Breast epithelium (tissue), 4 donors: ENCODE results near the gene VIM. TPM values are rescaled to one million over a fixed set of nuclear protein-coding genes. Genes with fewer than 3 reads are reported as not detected.

Experiments
- DNase-seq, 2 donors: peaks; one replicate each; pipeline ENCODE4 v3.0.0-alpha.2; 2019; ENCODE audit warnings: low spot score in 2 of 2
- H3K27ac ChIP-seq, 2 donors: fragments of 200-600 bp; sonication (generic) in 1 of 2; one replicate each; pipeline ENCODE4 v1.5.1; 2016 to 2019; ENCODE audit warnings: mild to moderate bottlenecking in 1 of 2
- H3K27me3 ChIP-seq, 2 donors: fragments of 200-600 bp; sonication (generic) in 1 of 2; one replicate each; pipeline versions ENCODE4 v1.5.1 to v1.6.0; 2017 to 2019; ENCODE audit warnings: control low read depth in 1 of 2, mild to moderate bottlenecking in 1 of 2
- H3K36me3 ChIP-seq: fragments of 200-600 bp; one replicate; pipeline ENCODE4 v1.5.1; 2019
- H3K4me1 ChIP-seq, 2 donors: fragments of 200-600 bp; sonication (generic); one replicate each; pipeline ENCODE4 v1.5.1; 2016 to 2019; ENCODE audit warnings: control low read depth in 1 of 2
- H3K4me3 ChIP-seq, 3 donors: fragments of 200-600 bp; sonication (generic); 1 replicate in 2 of 3; 2 replicates in 1 of 3; pipeline ENCODE4 v1.5.1; 2016 to 2019; ENCODE audit warnings: mild to moderate bottlenecking in 3 of 3, moderate library complexity in 2 of 3
- H3K9me3 ChIP-seq, 2 donors: fragments of 200-600 bp; sonication (generic) in 1 of 2; one replicate each; pipeline ENCODE4 v1.5.1; 2016 to 2019; ENCODE audit warnings: control low read depth in 1 of 2
- POLR2A ChIP-seq: fragments of 450-650 bp; IDR thresholded peaks from one replicate; pipeline ENCODE4 v1.6.1; 2016; ENCODE audit warnings: antibody characterized with exemption, mild to moderate bottlenecking, moderate library complexity
- POLR2AphosphoS5 ChIP-seq, 3 donors: sonication (generic); formaldehyde crosslinking; IDR thresholded peaks; one replicate each; pipeline ENCODE4 v1.6.1; 2017; ENCODE audit warnings: antibody characterized with exemption in 3 of 3
- intact Hi-C: fragments of 100-400 bp; cut with DNase I; formaldehyde crosslinking; loops from one replicate; pipeline ENCODE4 v1.15.1; 2023; ENCODE audit warnings: low total_unique reads
- total RNA-seq, 3 donors: library from RNA; depleted of rRNA; stranded (reverse); fragments of >200 nt; gene quantifications; one replicate each; pipeline ENCODE4 v1.1.0, GENCODE V29; 2016
- TF ChIP-seq, protein P1 (sequence below), 3 donors: fragments of 450-650 bp; IDR thresholded peaks; one replicate each; pipeline ENCODE4 v1.5.1; 2016 to 2017; ENCODE audit warnings: antibody characterized with exemption in 3 of 3, mild to moderate bottlenecking in 3 of 3, moderate library complexity in 3 of 3

VIM gene
- total RNA-seq, 3 donors from 2014 or later = 1,431 to 8,681 (median 2,067) TPM

GRCh38 chr10:17239345-17240085 lies 11.5 kb downstream of the VIM start:
- no peaks in the 10 kb centered on the region for H3K36me3 ChIP-seq
- H3K27me3 ChIP-seq = no peaks in the 10 kb centered on the region
- no peaks in the 10 kb centered on the region for H3K9me3 ChIP-seq
- no peak overlapping the region for H3K4me3 ChIP-seq
- DNase-seq = no peak
- intact Hi-C loops = no loop called here
- H3K4me1 ChIP-seq = no peaks in the 10 kb centered on the region
- peak overlapping the region; percentile 42 to 66 for H3K27ac ChIP-seq
- TF ChIP-seq POLR2A = no peak
- TF ChIP-seq, protein P1, sequence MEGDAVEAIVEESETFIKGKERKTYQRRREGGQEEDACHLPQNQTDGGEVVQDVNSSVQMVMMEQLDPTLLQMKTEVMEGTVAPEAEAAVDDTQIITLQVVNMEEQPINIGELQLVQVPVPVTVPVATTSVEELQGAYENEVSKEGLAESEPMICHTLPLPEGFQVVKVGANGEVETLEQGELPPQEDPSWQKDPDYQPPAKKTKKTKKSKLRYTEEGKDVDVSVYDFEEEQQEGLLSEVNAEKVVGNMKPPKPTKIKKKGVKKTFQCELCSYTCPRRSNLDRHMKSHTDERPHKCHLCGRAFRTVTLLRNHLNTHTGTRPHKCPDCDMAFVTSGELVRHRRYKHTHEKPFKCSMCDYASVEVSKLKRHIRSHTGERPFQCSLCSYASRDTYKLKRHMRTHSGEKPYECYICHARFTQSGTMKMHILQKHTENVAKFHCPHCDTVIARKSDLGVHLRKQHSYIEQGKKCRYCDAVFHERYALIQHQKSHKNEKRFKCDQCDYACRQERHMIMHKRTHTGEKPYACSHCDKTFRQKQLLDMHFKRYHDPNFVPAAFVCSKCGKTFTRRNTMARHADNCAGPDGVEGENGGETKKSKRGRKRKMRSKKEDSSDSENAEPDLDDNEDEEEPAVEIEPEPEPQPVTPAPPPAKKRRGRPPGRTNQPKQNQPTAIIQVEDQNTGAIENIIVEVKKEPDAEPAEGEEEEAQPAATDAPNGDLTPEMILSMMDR (IDR thresholded peaks at IDR 0.05) = no peak
- TF ChIP-seq POLR2AphosphoS5 (IDR thresholded peaks at IDR 0.05) = no peak

- no peak overlapping the region for H3K4me3 ChIP-seq
- no peak for TF ChIP-seq POLR2AphosphoS5 (IDR thresholded peaks at IDR 0.05)
- TF ChIP-seq, protein P1 (IDR thresholded peaks at IDR 0.05) = no peak
- TF ChIP-seq POLR2A = no peak
- intact Hi-C loops = no loop called here
- no peaks in the 10 kb centered on the region for H3K9me3 ChIP-seq
- H3K4me1 ChIP-seq = no peaks in the 10 kb centered on the region
- no peak for DNase-seq
- H3K36me3 ChIP-seq = no peaks in the 10 kb centered on the region
- no peaks in the 10 kb centered on the region for H3K27me3 ChIP-seq
- no peak overlapping the region for H3K27ac ChIP-seq
Observed at GRCh38 chr10:17240096-17240495, 12.1 kb downstream of the VIM start.

DNA sequence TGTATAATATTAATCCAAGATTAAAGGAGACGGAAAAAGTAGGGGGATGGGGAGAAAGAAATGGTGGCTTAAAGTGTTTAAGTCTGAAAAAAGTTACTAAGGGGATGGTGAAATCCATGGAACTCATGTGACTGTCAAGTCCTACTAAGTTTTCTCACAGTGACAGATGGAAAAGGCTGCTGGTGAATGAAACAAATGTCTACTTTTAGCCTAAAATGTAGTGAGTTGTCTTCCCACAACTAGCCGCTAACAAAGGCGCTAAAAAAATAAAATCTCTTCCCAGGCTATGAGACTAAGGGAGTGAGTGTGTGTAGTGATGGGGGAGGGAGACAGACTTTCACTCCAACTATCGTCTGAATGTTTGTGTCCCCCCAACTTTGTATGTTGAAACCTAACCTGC lies 12.6 kb downstream of the VIM start:
- Histone ChIP-seq H3K36me3 (no peaks in the 10 kb centered on the region), H3K4me3 (no peak overlapping the region), H3K27me3 (no peaks in the 10 kb centered on the region), H3K9me3 (no peaks in the 10 kb centered on the region), H3K27ac (no peak overlapping the region), H3K4me1 (no peaks in the 10 kb centered on the region)
- TF ChIP-seq, protein P1 (IDR thresholded peaks at IDR 0.05) = no peak
- no peak for TF ChIP-seq POLR2A
- TF ChIP-seq POLR2AphosphoS5 (IDR thresholded peaks at IDR 0.05) = no peak
- DNase-seq = no peak
- intact Hi-C loops = no loop called here

GRCh38 chr10:17241611-17242333 lies 13.7 kb downstream of the VIM start:
- H3K4me3 ChIP-seq = no peak overlapping the region
- H3K27me3 ChIP-seq = no peaks in the 10 kb centered on the region
- TF ChIP-seq, protein P1 (IDR thresholded peaks at IDR 0.05) = no peak
- no peak for TF ChIP-seq POLR2A
- TF ChIP-seq POLR2AphosphoS5 (IDR thresholded peaks at IDR 0.05) = no peak
- no peaks in the 10 kb centered on the region for H3K4me1 ChIP-seq
- no peak for DNase-seq
- intact Hi-C loops = no loop called here
- no peaks in the 10 kb centered on the region for H3K36me3 ChIP-seq
- no peak overlapping the region for H3K27ac ChIP-seq
- H3K9me3 ChIP-seq = no peaks in the 10 kb centered on the region

- H3K4me1 ChIP-seq = no peaks in the 10 kb centered on the region
- H3K4me3 ChIP-seq = no peak overlapping the region
- no peaks in the 10 kb centered on the region for H3K9me3 ChIP-seq
- H3K27me3 ChIP-seq = no peaks in the 10 kb centered on the region
- H3K27ac ChIP-seq = no peak overlapping the region
- intact Hi-C loops = no loop called here
- no peaks in the 10 kb centered on the region for H3K36me3 ChIP-seq
- TF ChIP-seq POLR2AphosphoS5 (IDR thresholded peaks at IDR 0.05) (no peak), POLR2A (no peak)
- TF ChIP-seq, protein P1 (IDR thresholded peaks at IDR 0.05) = no peak
- no peak for DNase-seq
Observed at GRCh38 chr10:17244700-17245365, 16.8 kb downstream of the VIM start.
